NCI-H526 treated with DMSO at 0.1 percent for 48 hours (cell line): ENCODE measurements around the gene FAAH.
"Not testable (repeated sequence)": the region's sequence is repeated elsewhere in the genome, so short reads cannot be mapped to it uniquely, and the experiment has no call there.

Experiments
- DNase-seq: peaks from one replicate; lab custom pipeline; 2025; lab: John Stamatoyannopoulos, UW

Gene FAAH

GRCh38 chr1:46394108-46394871 lies at the start of gene FAAH:
Gene FAAH, plus strand, starts transcription at chr1:46394317. Its CDS starts 32 bp downstream, at chr1:46394349.
- DNase-seq, result peak; percentile 68

- DNase-seq, result no peak
These were observed 49.6 kb upstream of the FAAH start for GRCh38 chr1:46344481-46344880.

- no peak for DNase-seq
These were observed 48.8 kb upstream of the FAAH start for GRCh38 chr1:46345281-46345680.

GRCh38 chr1:46352363-46352762 lies 41.8 kb upstream of the FAAH start:
- no peak for DNase-seq

GRCh38 chr1:46355920-46356319 lies 38.2 kb upstream of the FAAH start:
- DNase-seq, result not testable (repeated sequence)

GRCh38 chr1:46362158-46362557 lies 32.0 kb upstream of the FAAH start:
- no peak for DNase-seq

GRCh38 chr1:46363121-46363520 lies 31.0 kb upstream of the FAAH start:
- no peak for DNase-seq

- no peak for DNase-seq
These were observed 29.5 kb upstream of the FAAH start for GRCh38 chr1:46364612-46365011.

- DNase-seq, result not testable (repeated sequence)
These were observed 28.3 kb upstream of the FAAH start for GRCh38 chr1:46365796-46366195.

GRCh38 chr1:46367072-46367471 lies 27.0 kb upstream of the FAAH start:
- no peak for DNase-seq

GRCh38 chr1:46367701-46368100 lies 26.4 kb upstream of the FAAH start:
- DNase-seq, result not testable (repeated sequence)

- no peak for DNase-seq
These were observed 25.3 kb upstream of the FAAH start for GRCh38 chr1:46368791-46369190.

GRCh38 chr1:46369542-46370213 lies 24.4 kb upstream of the FAAH start:
- DNase-seq, result no peak

GRCh38 chr1:46370214-46370633 lies 23.9 kb upstream of the FAAH start:
- DNase-seq, result no peak

GRCh38 chr1:46372431-46372830 lies 21.7 kb upstream of the FAAH start:
- no peak for DNase-seq

- DNase-seq, result no peak
These were observed 14.1 kb upstream of the FAAH start for GRCh38 chr1:46379996-46380395.

- no peak for DNase-seq
These were observed 13.6 kb upstream of the FAAH start for GRCh38 chr1:46380508-46380907.

GRCh38 chr1:46393510-46393909 lies 607 bp upstream of the FAAH start:
- no peak for DNase-seq

- DNase-seq, result no peak
These were observed 852 bp downstream of the FAAH start for GRCh38 chr1:46394872-46395465.

- DNase-seq, result no peak
These were observed 2.6 kb downstream of the FAAH start for GRCh38 chr1:46396441-46397398.

GRCh38 chr1:46399307-46399706 lies 5.2 kb downstream of the FAAH start:
- no peak for DNase-seq

- peak; percentile 3 for DNase-seq
These were observed 6.3 kb downstream of the FAAH start for GRCh38 chr1:46400421-46400820.
